Nephron (organoid): Measurements from ENCODE around the gene TRIM37.
"Not testable (repeated sequence)": the region's sequence is repeated elsewhere in the genome, so short reads cannot be mapped to it uniquely, and the experiment has no call there.

ENCODE experiments used
- H3K27ac Mint-ChIP-seq, 3 experiments: 2 replicates each; pipeline ENCODE4 v1.8.0; 2020; ENCODE audit warnings: mixed read lengths in 3 of 3, mild to moderate bottlenecking in 2 of 3, moderate library complexity in 1 of 3
- H3K27me3 Mint-ChIP-seq: 2 replicates; pipeline ENCODE4 v1.8.0; 2021; ENCODE audit warnings: low read depth, mild to moderate bottlenecking, moderate library complexity, mixed read lengths
- H3K36me3 Mint-ChIP-seq: 2 replicates; pipeline ENCODE4 v1.8.0; 2020; ENCODE audit warnings: low read depth, mixed read lengths
- H3K4me1 Mint-ChIP-seq: 2 replicates; pipeline ENCODE4 v1.8.0; 2020; ENCODE audit warnings: mixed read lengths
- H3K4me3 Mint-ChIP-seq, 3 experiments: 2 replicates each; pipeline ENCODE4 v1.8.0; 2020; ENCODE audit warnings: mild to moderate bottlenecking in 3 of 3, mixed read lengths in 3 of 3, moderate library complexity in 2 of 3
- H3K9me3 Mint-ChIP-seq: 2 replicates; pipeline ENCODE4 v1.8.0; 2020; ENCODE audit warnings: mixed read lengths
- TF ChIP-seq, protein P1 (sequence below), 3 experiments: fragments of 200-600 bp; sonication (generic); IDR thresholded peaks; one replicate each; pipeline ENCODE4 v1.5.0; 2021; ENCODE audit warnings: antibody characterized with exemption in 3 of 3; ENCODE audit not compliant: unreplicated experiment in 3 of 3

Gene TRIM37

DNA sequence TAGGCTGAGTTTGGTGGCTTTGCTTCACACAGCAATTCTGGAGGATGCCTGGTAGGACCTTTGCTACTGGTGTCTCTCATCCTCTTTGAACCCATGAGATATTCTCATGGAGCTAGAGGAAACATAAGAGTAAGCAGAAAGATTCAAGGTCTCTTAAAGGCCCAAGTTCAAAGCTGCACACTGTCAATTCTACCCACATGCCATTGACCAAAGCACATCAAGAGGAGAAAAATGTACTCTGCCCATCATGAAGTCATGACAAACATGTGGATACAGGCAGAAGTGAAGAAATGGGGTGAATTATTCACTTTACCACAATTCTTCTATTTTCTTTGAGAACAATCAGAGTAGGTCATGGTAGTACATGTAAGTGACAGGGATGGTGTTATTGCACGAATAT is 35.2 kb upstream of the TRIM37 start:
- TF ChIP-seq, protein P1, sequence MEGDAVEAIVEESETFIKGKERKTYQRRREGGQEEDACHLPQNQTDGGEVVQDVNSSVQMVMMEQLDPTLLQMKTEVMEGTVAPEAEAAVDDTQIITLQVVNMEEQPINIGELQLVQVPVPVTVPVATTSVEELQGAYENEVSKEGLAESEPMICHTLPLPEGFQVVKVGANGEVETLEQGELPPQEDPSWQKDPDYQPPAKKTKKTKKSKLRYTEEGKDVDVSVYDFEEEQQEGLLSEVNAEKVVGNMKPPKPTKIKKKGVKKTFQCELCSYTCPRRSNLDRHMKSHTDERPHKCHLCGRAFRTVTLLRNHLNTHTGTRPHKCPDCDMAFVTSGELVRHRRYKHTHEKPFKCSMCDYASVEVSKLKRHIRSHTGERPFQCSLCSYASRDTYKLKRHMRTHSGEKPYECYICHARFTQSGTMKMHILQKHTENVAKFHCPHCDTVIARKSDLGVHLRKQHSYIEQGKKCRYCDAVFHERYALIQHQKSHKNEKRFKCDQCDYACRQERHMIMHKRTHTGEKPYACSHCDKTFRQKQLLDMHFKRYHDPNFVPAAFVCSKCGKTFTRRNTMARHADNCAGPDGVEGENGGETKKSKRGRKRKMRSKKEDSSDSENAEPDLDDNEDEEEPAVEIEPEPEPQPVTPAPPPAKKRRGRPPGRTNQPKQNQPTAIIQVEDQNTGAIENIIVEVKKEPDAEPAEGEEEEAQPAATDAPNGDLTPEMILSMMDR (IDR thresholded peaks at IDR 0.05; ENCODE audit: unreplicated experiment in 3 of 3): no peak
- peaks cover 29% of the 10 kb centered on the region for H3K36me3 Mint-ChIP-seq

DNA sequence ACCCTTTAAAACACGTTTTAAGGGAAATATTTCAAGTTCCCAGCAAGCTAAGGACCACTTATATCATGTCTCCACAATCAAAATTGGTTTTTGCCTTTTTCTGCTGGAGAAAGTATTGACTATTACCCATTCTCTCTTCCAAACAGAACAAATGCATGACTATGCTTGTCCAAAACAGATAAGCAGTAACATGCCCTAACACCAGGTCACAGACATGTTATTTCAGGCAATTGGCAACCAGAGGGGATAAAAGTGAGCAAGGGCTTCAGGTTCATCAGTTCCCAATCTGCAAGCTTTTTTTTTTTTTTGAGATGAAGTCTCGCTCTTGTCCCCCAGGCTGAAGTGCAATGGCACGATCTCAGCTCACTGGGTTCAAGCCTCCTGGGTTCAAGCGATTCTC is 33.3 kb upstream of the TRIM37 start:
- Mint-ChIP-seq H3K27me3 (no peaks in the 10 kb centered on the region), H3K27ac (no peak overlapping the region), H3K4me1 (no peaks in the 10 kb centered on the region), H3K36me3 (peaks cover 19% of the 10 kb centered on the region), H3K4me3 (no peak overlapping the region), H3K9me3 (no peaks in the 10 kb centered on the region)
- TF ChIP-seq, protein P1 (IDR thresholded peaks at IDR 0.05; ENCODE audit: unreplicated experiment in 3 of 3): no peak

More for the DNA sequence above, 35.2 kb upstream of the TRIM37 start:
- H3K9me3 Mint-ChIP-seq: no peaks in the 10 kb centered on the region
- H3K27ac Mint-ChIP-seq: no peak overlapping the region
- no peaks in the 10 kb centered on the region for H3K27me3 Mint-ChIP-seq
- no peaks in the 10 kb centered on the region for H3K4me1 Mint-ChIP-seq
- no peak overlapping the region for H3K4me3 Mint-ChIP-seq

GRCh38 chr17:59138339-59138738 is 31.7 kb upstream of the TRIM37 start:
- not testable (repeated sequence) for H3K27me3 Mint-ChIP-seq, H3K27ac Mint-ChIP-seq, H3K9me3 Mint-ChIP-seq, H3K36me3 Mint-ChIP-seq, H3K4me3 Mint-ChIP-seq, H3K4me1 Mint-ChIP-seq

- Mint-ChIP-seq H3K4me3 (no peak overlapping the region), H3K4me1 (no peaks in the 10 kb centered on the region), H3K27me3 (no peaks in the 10 kb centered on the region), H3K27ac (no peak overlapping the region), H3K36me3 (peaks cover 29% of the 10 kb centered on the region), H3K9me3 (no peaks in the 10 kb centered on the region)
- TF ChIP-seq, protein P1 (IDR thresholded peaks at IDR 0.05; ENCODE audit: unreplicated experiment in 3 of 3): no peak
These were observed 24.5 kb upstream of the TRIM37 start for GRCh38 chr17:59131131-59131530.

DNA sequence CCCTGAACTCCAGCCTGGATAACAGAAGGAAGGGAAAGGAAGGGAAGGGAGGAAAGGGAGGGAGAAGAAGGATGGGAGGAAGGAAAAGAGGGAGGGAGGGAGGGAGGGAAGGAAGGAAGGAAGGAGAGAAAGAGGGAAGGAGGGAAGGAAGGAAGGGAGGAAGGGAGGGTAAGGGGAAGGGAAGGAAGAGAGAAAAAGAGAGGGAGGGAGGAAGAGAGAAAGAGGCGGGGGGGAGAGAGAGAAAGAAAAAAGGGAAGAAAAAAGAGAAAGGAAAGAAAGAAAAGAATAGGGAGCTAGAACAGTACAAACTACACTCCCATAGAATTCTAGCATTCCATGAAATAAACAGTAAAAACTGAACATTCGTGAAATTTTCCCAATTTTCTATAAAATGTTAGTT is 23.1 kb upstream of the TRIM37 start:
- Mint-ChIP-seq H3K27me3 (no peaks in the 10 kb centered on the region), H3K9me3 (no peaks in the 10 kb centered on the region), H3K27ac (no peak overlapping the region), H3K36me3 (peaks cover 29% of the 10 kb centered on the region), H3K4me3 (no peak overlapping the region), H3K4me1 (no peaks in the 10 kb centered on the region)
- TF ChIP-seq, protein P1 (IDR thresholded peaks at IDR 0.05; ENCODE audit: unreplicated experiment in 3 of 3): no peak

DNA sequence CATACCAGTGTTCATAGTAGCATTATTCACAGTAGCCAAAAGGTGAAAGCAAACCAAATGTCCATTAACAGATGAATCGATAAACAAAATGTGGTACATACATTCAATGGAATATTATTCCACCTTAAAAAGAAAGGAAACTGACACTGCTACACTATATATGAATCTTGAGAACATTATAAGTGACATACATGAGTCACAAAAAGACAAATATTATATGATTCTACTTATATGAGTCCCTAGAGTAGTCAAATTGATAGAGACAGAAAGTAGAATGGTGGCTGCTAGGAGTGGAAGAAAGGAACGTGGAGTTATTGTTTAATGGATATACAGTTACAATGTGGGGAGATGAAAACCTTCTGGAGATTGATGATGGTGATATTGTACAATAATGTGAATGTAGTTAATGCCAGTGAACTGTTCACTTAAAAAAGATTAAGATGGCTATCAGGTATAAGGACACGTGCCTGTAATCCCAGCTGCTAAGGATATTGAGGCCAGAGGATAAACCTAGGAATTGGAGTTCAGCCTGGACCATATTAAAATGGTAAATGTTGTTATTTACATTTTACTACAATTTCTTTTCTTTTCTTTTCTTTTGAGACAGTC is 20.2 kb upstream of the TRIM37 start:
- no peaks in the 10 kb centered on the region for H3K4me1 Mint-ChIP-seq
- TF ChIP-seq, protein P1 (IDR thresholded peaks at IDR 0.05; ENCODE audit: unreplicated experiment in 3 of 3): no peak
- H3K9me3 Mint-ChIP-seq: no peaks in the 10 kb centered on the region
- no peak overlapping the region for H3K4me3 Mint-ChIP-seq
- H3K27me3 Mint-ChIP-seq: no peaks in the 10 kb centered on the region
- peaks cover 44% of the 10 kb centered on the region for H3K36me3 Mint-ChIP-seq
- H3K27ac Mint-ChIP-seq: no peak overlapping the region
